ENCODE measurements around the gene EXT2. TPM values are rescaled to one million over a fixed set of nuclear protein-coding genes. Genes with fewer than 3 reads are reported as not detected.

Gene EXT2
- total RNA-seq, 1 donor: 44.0 TPM

GRCh38 chr11:44207292-44207691 is 111.8 kb downstream of the EXT2 start:
- Histone ChIP-seq H3K4me3 (ENCODE audit: low read length) (no peak overlapping the region), H3K4me1 (ENCODE audit: insufficient read depth, low read length) (no peaks in the 10 kb centered on the region), H3K9me3 (ENCODE audit: low read depth, low read length) (no peaks in the 10 kb centered on the region), H3K27me3 (ENCODE audit: insufficient read depth, low read length) (no peaks in the 10 kb centered on the region)

GRCh38 chr11:44208976-44209603 is 113.6 kb downstream of the EXT2 start:
- no peaks in the 10 kb centered on the region for H3K9me3 ChIP-seq (ENCODE audit: low read depth, low read length)
- no peaks in the 10 kb centered on the region for H3K27me3 ChIP-seq (ENCODE audit: insufficient read depth, low read length)
- no peaks in the 10 kb centered on the region for H3K4me1 ChIP-seq (ENCODE audit: insufficient read depth, low read length)
- H3K4me3 ChIP-seq (ENCODE audit: low read length): no peak overlapping the region

GRCh38 chr11:44212128-44212527 is 116.7 kb downstream of the EXT2 start:
- H3K4me3 ChIP-seq (ENCODE audit: low read length): no peak overlapping the region
- no peaks in the 10 kb centered on the region for H3K4me1 ChIP-seq (ENCODE audit: insufficient read depth, low read length)
- no peaks in the 10 kb centered on the region for H3K9me3 ChIP-seq (ENCODE audit: low read depth, low read length)
- H3K27me3 ChIP-seq (ENCODE audit: insufficient read depth, low read length): no peaks in the 10 kb centered on the region

GRCh38 chr11:44213148-44213547 is 117.7 kb downstream of the EXT2 start:
- Histone ChIP-seq H3K4me1 (ENCODE audit: insufficient read depth, low read length) (no peaks in the 10 kb centered on the region), H3K4me3 (ENCODE audit: low read length) (no peak overlapping the region), H3K9me3 (ENCODE audit: low read depth, low read length) (no peaks in the 10 kb centered on the region), H3K27me3 (ENCODE audit: insufficient read depth, low read length) (no peaks in the 10 kb centered on the region)

- Histone ChIP-seq H3K27me3 (ENCODE audit: insufficient read depth, low read length) (no peaks in the 10 kb centered on the region), H3K4me3 (ENCODE audit: low read length) (no peak overlapping the region), H3K4me1 (ENCODE audit: insufficient read depth, low read length) (no peaks in the 10 kb centered on the region), H3K9me3 (ENCODE audit: low read depth, low read length) (no peaks in the 10 kb centered on the region)
Observed at GRCh38 chr11:44217432-44217831, 122.0 kb downstream of the EXT2 start.

- no peak overlapping the region for H3K4me3 ChIP-seq (ENCODE audit: low read length)
- no peaks in the 10 kb centered on the region for H3K27me3 ChIP-seq (ENCODE audit: insufficient read depth, low read length)
- H3K9me3 ChIP-seq (ENCODE audit: low read depth, low read length): no peaks in the 10 kb centered on the region
- no peaks in the 10 kb centered on the region for H3K4me1 ChIP-seq (ENCODE audit: insufficient read depth, low read length)
Observed at GRCh38 chr11:44219830-44220796, 124.6 kb downstream of the EXT2 start.

- H3K9me3 ChIP-seq (ENCODE audit: low read depth, low read length): no peaks in the 10 kb centered on the region
- no peaks in the 10 kb centered on the region for H3K4me1 ChIP-seq (ENCODE audit: insufficient read depth, low read length)
- no peaks in the 10 kb centered on the region for H3K27me3 ChIP-seq (ENCODE audit: insufficient read depth, low read length)
- no peak overlapping the region for H3K4me3 ChIP-seq (ENCODE audit: low read length)
Observed at GRCh38 chr11:44221456-44221855, 126.0 kb downstream of the EXT2 start.

- Histone ChIP-seq H3K27me3 (ENCODE audit: insufficient read depth, low read length) (no peaks in the 10 kb centered on the region), H3K4me1 (ENCODE audit: insufficient read depth, low read length) (no peaks in the 10 kb centered on the region), H3K9me3 (ENCODE audit: low read depth, low read length) (no peaks in the 10 kb centered on the region), H3K4me3 (ENCODE audit: low read length) (no peak overlapping the region)
Observed at GRCh38 chr11:44221992-44222391, 126.5 kb downstream of the EXT2 start.

- H3K27me3 ChIP-seq (ENCODE audit: insufficient read depth, low read length): no peaks in the 10 kb centered on the region
- no peaks in the 10 kb centered on the region for H3K9me3 ChIP-seq (ENCODE audit: low read depth, low read length)
- no peak overlapping the region for H3K4me3 ChIP-seq (ENCODE audit: low read length)
- H3K4me1 ChIP-seq (ENCODE audit: insufficient read depth, low read length): no peaks in the 10 kb centered on the region
Observed at GRCh38 chr11:44223238-44223637, 127.8 kb downstream of the EXT2 start.

GRCh38 chr11:44224867-44225501 is 129.5 kb downstream of the EXT2 start:
- no peaks in the 10 kb centered on the region for H3K27me3 ChIP-seq (ENCODE audit: insufficient read depth, low read length)
- no peaks in the 10 kb centered on the region for H3K4me1 ChIP-seq (ENCODE audit: insufficient read depth, low read length)
- H3K9me3 ChIP-seq (ENCODE audit: low read depth, low read length): no peaks in the 10 kb centered on the region
- no peak overlapping the region for H3K4me3 ChIP-seq (ENCODE audit: low read length)

- H3K4me1 ChIP-seq (ENCODE audit: insufficient read depth, low read length): no peaks in the 10 kb centered on the region
- H3K4me3 ChIP-seq (ENCODE audit: low read length): no peak overlapping the region
- no peaks in the 10 kb centered on the region for H3K27me3 ChIP-seq (ENCODE audit: insufficient read depth, low read length)
- no peaks in the 10 kb centered on the region for H3K9me3 ChIP-seq (ENCODE audit: low read depth, low read length)
Observed at GRCh38 chr11:44226490-44226889, 131.0 kb downstream of the EXT2 start.

- Histone ChIP-seq H3K9me3 (ENCODE audit: low read depth, low read length) (no peaks in the 10 kb centered on the region), H3K4me1 (ENCODE audit: insufficient read depth, low read length) (no peaks in the 10 kb centered on the region), H3K4me3 (ENCODE audit: low read length) (no peak overlapping the region), H3K27me3 (ENCODE audit: insufficient read depth, low read length) (no peaks in the 10 kb centered on the region)
Observed at GRCh38 chr11:44226945-44227344, 131.5 kb downstream of the EXT2 start.

GRCh38 chr11:44228379-44228778 is 132.9 kb downstream of the EXT2 start:
- Histone ChIP-seq H3K9me3 (ENCODE audit: low read depth, low read length) (no peaks in the 10 kb centered on the region), H3K4me1 (ENCODE audit: insufficient read depth, low read length) (no peaks in the 10 kb centered on the region), H3K4me3 (ENCODE audit: low read length) (no peak overlapping the region), H3K27me3 (ENCODE audit: insufficient read depth, low read length) (no peaks in the 10 kb centered on the region)

GRCh38 chr11:44229098-44229497 is 133.6 kb downstream of the EXT2 start:
- no peak overlapping the region for H3K4me3 ChIP-seq (ENCODE audit: low read length)
- no peaks in the 10 kb centered on the region for H3K4me1 ChIP-seq (ENCODE audit: insufficient read depth, low read length)
- H3K27me3 ChIP-seq (ENCODE audit: insufficient read depth, low read length): no peaks in the 10 kb centered on the region
- no peaks in the 10 kb centered on the region for H3K9me3 ChIP-seq (ENCODE audit: low read depth, low read length)

GRCh38 chr11:44229624-44230023 is 134.1 kb downstream of the EXT2 start:
- no peaks in the 10 kb centered on the region for H3K9me3 ChIP-seq (ENCODE audit: low read depth, low read length)
- no peaks in the 10 kb centered on the region for H3K4me1 ChIP-seq (ENCODE audit: insufficient read depth, low read length)
- no peaks in the 10 kb centered on the region for H3K27me3 ChIP-seq (ENCODE audit: insufficient read depth, low read length)
- no peak overlapping the region for H3K4me3 ChIP-seq (ENCODE audit: low read length)
